RWPE1 (cell line): Measurements from ENCODE around the gene HSPA1L.
"Not testable (repeated sequence)": the region's sequence is repeated elsewhere in the genome, so short reads cannot be mapped to it uniquely, and the experiment has no call there.

Source experiments
- CTCF ChIA-PET: fragments of 350-600 bp; sonication (Branson Sonifier 250); formaldehyde crosslinking; extraction: SDS; loops from one replicate; lab custom pipeline; 2021; lab: Yijun Ruan, JAX
- POLR2A ChIA-PET: fragments of 400-600 bp; formaldehyde crosslinking; extraction: SDS; loops from one replicate; lab custom pipeline; 2020; ENCODE audit warnings: antibody characterized with exemption; ENCODE audit not compliant: low non-redundant PET; lab: Yijun Ruan, JAX
- DNase-seq: peaks from one replicate; pipeline ENCODE4 v3.0.0; 2012; ENCODE audit warnings: low spot score
- H3K27ac ChIP-seq: fragments of 450-650 bp; 2 replicates; pipeline ENCODE4 v1.5.1; 2017
- TF ChIP-seq, protein P1 (sequence below): fragments of 450-650 bp; conservative IDR thresholded peaks from 2 replicates; pipeline ENCODE4 v1.5.1; 2017; ENCODE audit warnings: low read depth, mild to moderate bottlenecking

Gene HSPA1L

DNA sequence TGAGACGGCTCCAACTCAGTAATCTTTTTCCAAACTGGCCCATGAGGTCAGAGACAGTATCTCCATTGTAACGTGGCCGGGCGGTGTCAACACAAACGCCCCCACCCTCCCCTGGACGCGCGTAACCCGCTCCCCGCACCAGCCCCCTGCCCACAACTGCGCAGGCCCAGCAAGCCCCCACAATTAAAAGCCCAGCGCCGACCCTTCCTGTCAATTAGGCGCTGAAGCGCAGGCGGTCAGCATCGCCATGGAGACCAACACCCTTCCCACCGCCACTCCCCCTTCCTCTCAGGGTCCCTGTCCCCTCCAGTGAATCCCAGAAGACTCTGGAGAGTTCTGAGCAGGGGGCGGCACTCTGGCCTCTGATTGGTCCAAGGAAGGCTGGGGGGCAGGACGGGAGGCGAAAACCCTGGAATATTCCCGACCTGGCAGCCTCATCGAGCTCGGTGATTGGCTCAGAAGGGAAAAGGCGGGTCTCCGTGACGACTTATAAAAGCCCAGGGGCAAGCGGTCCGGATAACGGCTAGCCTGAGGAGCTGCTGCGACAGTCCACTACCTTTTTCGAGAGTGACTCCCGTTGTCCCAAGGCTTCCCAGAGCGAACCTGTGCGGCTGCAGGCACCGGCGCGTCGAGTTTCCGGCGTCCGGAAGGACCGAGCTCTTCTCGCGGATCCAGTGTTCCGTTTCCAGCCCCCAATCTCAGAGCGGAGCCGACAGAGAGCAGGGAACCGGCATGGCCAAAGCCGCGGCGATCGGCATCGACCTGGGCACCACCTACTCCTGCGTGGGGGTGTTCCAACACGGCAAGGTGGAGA is at the start of gene HSPA1L, which contains the start of gene HSPA1A:
TSS of gene HSPA1L (minus strand) at position 259 of the 814 bp plus-strand sequence. CDS start 3,311 bp downstream, outside the sequence.
TSS of gene HSPA1A (plus strand) at position 519 of the 814 bp plus-strand sequence. CDS start at position 733, 214 bp downstream.
- peak within 1 kb of the TSS; percentile 100 for H3K27ac ChIP-seq
- ChIA-PET POLR2A (interaction anchor here (1.2 to 1.3 kb wide), 3 partner anchors 12 to 22 kb away, joined by 3 to 32 read pairs (median 5); partner anchors contain the start of gene HSPA1B), CTCF (interaction anchor here (1.0 kb wide), 1 partner anchor 15 kb away, joined by 3 read pairs; no protein-coding TSS in a partner anchor)
- DNase-seq: peak; percentile 99
- TF ChIP-seq, protein P1, sequence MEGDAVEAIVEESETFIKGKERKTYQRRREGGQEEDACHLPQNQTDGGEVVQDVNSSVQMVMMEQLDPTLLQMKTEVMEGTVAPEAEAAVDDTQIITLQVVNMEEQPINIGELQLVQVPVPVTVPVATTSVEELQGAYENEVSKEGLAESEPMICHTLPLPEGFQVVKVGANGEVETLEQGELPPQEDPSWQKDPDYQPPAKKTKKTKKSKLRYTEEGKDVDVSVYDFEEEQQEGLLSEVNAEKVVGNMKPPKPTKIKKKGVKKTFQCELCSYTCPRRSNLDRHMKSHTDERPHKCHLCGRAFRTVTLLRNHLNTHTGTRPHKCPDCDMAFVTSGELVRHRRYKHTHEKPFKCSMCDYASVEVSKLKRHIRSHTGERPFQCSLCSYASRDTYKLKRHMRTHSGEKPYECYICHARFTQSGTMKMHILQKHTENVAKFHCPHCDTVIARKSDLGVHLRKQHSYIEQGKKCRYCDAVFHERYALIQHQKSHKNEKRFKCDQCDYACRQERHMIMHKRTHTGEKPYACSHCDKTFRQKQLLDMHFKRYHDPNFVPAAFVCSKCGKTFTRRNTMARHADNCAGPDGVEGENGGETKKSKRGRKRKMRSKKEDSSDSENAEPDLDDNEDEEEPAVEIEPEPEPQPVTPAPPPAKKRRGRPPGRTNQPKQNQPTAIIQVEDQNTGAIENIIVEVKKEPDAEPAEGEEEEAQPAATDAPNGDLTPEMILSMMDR: no peak

DNA sequence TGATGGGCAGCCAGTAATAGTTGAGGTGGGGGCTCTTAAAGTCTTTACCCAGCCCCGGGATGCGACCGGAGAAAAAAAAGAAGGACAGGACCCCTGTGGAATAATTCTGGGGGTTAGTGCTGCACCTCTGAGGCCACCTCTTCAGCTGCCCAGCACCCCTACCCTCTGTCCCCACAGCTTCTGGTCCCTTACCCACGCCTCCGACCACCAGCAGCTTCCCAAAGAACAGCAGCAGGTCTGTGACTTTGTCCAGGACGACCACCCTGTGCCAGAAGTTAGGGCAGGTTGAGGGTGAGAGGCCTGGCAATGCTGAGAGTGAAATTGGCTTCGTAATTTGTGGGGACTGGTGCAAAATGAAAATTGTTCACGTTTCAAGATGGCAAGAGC is 49.7 kb upstream of the HSPA1L start:
- CTCF ChIA-PET: no interaction called here

GRCh38 chr6:31864123-31864562 is 49.1 kb upstream of the HSPA1L start:
- DNase-seq, POLR2A ChIA-PET: not testable (repeated sequence)
- CTCF ChIA-PET: interaction anchor here (0.6 to 1.5 kb wide), 7 partner anchors 14 to 180 kb away, joined by 3 to 8 read pairs (median 4); partner anchors contain the start of gene DDAH2
- H3K27ac ChIP-seq: peak overlapping the region; percentile 85

More for the DNA sequence above, 49.7 kb upstream of the HSPA1L start:
- no peak for DNase-seq
- peak overlapping the region; percentile 85; the same call in 1 of the 2 replicates for H3K27ac ChIP-seq
- POLR2A ChIA-PET: no interaction called here
- TF ChIP-seq, protein P1: no peak

GRCh38 chr6:31862344-31863235 is 47.5 kb upstream of the HSPA1L start, which contains the start of gene NEU1:
TSS of gene NEU1 (minus strand) at chr6:31862821. CDS start at chr6:31862776, 45 bp downstream.
- peak; percentile 100 for DNase-seq
- ChIA-PET POLR2A (interaction anchor here (0.5 to 0.8 kb wide), 3 partner anchors 30 to 32 kb away, joined by 3 to 7 read pairs (median 3); no protein-coding TSS in a partner anchor), CTCF (interaction anchor here (0.5 to 1.5 kb wide), 2 partner anchors 93 to 133 kb away, joined by 3 to 5 read pairs; partner anchors contain the start of gene DDAH2)
- peak within 1 kb of the TSS; percentile 85 for H3K27ac ChIP-seq
- TF ChIP-seq, protein P1: no peak

DNA sequence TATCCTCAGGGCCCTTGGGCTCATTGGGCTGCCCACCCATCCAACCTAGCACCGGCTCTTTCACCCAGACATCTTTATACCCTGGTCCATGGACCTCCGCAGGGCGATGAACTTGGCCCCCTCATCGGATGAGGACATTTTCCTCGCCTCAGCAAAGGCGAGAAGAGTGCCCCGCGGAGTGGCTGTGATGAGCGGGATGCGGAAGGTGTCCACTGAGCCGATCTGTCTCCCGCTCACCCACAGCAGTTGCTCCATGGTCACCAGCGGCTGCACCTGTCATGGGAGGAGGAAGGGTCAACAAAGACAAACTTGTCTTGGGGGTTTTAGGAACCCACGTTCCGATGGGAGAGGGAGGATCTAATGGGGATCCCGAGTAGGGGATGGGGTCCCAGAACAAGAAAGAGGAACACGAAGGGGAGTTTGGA is 46.8 kb upstream of the HSPA1L start:
- ChIA-PET CTCF (no interaction called here), POLR2A (no interaction called here)
- TF ChIP-seq, protein P1: no peak
- H3K27ac ChIP-seq: peak overlapping the region; percentile 85
- DNase-seq: no peak

DNA sequence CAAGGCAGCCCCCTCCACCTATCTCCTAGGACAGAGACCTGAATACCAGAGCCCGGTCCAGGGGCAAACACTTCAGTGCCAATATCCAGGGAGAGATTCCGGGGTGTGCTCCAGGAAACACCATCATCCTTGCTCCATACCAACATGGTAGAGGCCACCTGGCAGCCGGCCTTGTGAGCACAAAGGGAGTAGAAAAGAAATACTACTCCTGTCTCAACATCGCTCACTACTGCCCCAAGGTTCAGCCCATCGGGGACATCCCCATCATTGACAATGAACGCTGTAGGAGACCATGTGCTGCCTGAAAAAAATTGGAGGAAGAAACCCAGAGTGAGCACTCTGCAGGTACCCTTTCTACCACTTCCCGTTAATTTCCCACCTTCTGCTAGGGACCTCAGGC is 46.1 kb upstream of the HSPA1L start:
- CTCF ChIA-PET: no interaction called here
- TF ChIP-seq, protein P1: no peak

More for the DNA sequence above, 46.1 kb upstream of the HSPA1L start:
- POLR2A ChIA-PET: no interaction called here
- H3K27ac ChIP-seq: no peak overlapping the region
- no peak for DNase-seq
